Measurements from ENCODE around the gene SIGLEC11.
A peak's percentile ranks its signal among the peaks of the same experiment; 100 is the strongest.
"Not testable (repeated sequence)": the region's sequence is repeated elsewhere in the genome, so short reads cannot be mapped to it uniquely, and the experiment has no call there.

The SIGLEC11 gene

DNA sequence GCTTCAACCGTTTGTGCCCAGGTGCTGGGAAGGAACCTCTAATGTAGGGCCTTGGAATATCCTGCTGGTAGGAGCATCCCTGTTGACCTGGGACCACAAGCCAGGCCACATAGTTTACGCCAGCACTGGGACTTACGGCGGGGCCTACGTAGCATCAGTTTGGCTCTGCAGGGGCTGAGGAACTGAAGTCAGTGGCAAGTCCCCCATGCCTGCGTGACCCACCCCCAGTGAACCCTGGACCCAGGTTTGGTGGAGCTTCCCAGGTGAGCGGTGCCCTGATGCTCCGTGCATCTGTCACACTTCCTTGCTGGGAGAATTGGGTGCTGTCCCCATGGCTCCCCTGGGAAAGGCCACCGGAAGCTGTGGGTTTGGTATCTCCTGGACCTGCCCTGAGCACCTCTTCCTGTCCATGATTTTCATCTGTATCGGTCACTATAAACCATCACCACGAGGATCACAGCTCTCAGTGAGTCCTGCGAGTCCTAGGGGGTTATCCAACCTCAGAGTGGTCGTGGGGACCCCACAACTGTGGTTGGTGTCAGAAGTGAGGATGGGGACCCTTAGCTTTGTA lies 9.9 kb downstream of the SIGLEC11 start:
- DNase-seq: no peak

DNA sequence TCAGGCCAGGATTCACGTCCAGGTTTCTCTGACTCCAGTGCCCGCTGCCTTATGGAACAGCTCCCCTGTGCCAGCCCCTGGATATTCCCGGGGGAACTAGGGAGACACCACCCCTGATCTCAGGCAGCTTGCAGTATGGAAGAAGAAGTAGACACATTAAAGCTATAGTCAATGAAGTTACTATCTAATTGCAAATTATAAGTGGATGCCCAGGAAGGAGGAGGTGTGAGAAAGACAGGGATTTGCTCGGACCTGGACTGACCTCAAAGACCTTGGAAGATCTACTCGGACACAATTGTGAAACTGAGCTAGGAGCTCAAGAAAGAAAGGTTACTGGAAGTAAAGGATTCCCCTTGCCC lies 10.4 kb downstream of the SIGLEC11 start:
- DNase-seq: no peak

DNA sequence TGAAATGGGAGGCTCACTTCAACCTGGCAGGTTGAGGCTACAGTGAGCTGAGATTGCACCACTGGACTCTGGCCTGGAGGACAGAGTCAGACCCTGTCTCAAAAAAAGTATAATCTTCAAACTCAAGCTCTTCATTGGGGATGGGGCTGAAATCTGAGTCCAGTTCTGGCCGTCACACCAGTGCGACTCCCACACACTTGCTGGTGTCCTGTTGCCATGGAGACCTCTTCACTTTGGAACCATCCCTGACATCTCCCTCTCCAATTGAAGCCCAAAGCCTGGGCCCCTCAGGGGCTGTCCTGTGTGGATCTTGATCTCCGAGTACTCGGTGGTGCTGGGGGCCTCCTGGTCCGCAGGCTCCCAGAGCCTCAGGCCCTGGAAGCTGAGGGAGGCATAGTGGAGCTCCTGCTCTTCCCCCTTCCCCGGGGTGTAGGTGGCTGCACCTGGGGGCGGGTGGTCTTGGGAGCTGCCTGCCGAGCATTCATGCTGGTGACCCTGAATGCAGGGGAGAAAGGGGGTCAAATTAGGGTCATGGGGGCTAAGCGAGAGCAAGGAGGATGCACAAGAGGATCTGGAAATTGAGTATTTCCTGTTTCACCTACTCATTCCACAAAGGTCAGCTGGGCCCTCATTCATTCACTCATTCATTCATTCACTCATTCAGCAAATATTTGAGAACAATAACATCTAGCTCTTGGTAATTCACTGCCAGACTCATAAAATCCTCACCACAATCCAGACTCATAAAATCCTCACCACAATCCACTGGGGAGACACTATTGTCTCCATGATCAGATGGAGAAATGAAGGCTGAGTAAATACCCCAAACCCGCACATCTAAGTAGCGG lies 11.0 kb downstream of the SIGLEC11 start:
- no peak for DNase-seq

DNA sequence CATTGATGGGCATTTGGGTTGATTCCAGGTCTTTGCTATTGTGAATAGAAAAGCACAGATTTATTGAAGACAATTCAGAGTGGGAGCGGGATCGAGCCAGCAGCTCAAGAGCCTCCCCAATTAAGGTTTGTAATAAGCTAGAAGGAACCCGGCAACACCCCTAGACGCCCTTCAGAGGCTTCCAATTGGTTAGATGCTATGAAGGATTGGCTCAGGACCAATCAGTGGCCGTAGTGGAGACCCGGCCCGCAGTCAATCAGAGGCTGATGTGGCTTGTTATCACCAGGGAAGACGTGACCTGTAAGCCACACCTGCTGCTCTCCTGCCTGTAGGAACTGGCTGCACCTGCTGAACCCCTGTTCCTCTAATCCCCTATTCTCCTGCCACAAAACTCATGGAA lies 14.6 kb downstream of the SIGLEC11 start:
- no peak for DNase-seq

DNA sequence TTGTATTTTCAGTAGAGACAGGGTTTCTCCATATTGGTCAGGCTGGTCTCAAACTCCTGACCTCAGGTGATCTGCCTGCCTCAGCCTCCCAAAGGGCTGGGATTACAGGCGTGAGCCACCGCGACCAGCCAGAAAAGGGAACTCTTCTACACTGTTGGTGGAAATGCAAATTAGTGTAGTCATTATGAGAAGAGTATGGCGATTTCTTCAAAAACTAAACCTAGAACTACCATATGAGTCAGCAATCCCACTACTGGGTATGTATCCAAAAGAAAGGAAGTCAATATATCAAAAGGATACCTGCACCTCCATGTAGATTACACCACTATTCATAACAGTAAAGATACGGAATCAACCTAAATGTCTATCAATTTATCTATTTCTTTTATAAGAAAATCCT lies 16.4 kb downstream of the SIGLEC11 start:
- DNase-seq: not testable (repeated sequence)

DNA sequence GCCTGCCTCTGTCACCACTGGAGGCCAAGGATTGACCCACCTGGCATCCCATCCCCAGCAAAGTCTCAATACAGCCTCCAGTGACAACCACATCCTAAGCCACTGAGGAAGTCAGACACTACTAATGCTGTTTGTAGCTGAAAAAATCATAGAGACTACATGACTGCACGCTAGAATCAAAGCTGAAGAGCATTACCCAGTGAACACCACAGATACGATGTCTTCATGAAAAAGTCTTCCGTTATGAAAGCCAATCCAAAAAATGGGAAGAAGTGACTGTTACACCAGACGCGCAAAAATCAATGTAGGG lies 20.5 kb downstream of the SIGLEC11 start:
- no peak for DNase-seq

DNA sequence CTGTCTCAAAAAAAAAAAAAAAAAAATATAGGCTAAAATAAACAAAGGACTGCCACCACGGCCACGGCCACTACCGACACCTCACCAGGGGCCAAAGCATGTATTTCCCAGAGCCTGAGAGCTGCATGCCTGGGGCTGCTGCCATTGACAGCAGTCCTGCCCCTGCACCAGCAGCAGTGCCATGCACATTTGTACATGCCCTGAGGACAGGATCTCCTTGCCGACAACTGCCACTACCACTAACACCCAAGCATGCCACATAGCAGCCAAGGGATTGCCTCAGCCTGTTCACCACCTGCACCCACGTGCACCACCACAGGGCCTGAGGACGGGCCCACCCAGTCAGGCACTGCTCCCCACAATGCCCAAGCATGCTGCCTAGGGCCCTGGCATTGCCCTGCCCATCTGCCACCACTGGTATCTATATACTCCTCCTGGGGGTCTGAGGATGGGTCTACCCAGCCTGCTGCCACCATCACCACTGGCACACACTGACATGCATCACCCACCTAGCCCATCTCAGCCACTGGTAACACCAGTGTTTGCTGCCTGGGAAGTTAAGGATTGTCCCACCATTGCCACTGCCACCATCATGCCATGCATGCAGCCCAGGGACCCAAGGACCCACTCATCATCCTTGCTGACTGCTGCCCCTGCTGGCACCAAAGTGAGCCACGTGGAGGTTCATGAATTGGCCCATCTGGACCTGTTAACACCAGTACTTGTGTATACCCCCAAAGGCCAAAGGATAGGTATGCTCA lies 21.1 kb downstream of the SIGLEC11 start:
- peak; percentile 18 for DNase-seq

DNA sequence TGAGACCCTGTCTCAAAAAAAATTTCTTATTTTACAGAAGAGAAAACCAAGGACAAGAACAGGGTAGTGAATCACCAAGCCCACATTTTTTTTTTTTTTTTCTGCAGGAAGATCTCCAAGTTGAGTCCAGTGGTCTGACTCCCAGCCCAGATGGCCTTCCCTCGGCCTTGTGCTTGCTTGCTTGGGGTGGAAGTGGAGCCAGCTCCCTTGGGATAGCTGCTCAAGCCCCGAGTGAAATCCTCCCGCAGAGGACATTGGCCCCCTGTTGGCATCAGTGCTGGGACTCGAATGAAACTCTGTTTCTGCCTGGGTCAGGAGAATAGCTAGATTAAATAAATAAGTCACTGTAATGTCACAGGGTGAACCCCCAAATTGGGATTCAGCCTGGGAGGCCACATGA lies 22.3 kb downstream of the SIGLEC11 start:
- no peak for DNase-seq

DNA sequence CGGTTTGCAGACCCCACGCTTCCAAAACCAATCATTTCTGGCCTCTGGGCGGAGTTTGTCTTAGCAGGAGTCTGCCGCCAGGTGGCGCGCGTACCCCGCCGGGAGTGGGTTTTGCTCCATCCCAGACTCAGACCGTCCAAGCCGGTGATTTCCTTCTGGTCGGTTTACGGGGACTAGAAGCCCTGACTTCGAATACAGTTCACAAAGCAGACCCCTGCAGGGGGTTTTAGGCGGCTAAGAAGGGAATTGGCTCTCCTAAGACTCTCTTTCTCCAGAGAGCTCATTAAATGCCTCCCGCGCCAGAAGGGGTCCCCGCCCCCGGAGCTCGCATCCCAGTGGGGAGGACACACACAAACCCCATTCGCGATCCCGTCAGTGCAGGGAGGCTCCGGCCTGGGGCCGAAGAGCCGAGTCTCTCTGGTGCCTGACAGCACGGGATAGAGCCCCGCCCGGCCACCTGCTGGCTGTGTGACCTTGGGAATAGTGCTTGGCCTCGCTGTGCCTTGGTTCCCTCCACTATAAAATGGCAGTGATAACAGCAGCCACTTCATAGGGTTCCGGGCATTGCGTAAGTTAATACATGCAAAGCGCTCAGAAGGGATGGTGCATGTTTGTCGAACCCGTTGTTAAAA lies 23.1 kb downstream of the SIGLEC11 start:
- DNase-seq: peak; percentile 82

DNA sequence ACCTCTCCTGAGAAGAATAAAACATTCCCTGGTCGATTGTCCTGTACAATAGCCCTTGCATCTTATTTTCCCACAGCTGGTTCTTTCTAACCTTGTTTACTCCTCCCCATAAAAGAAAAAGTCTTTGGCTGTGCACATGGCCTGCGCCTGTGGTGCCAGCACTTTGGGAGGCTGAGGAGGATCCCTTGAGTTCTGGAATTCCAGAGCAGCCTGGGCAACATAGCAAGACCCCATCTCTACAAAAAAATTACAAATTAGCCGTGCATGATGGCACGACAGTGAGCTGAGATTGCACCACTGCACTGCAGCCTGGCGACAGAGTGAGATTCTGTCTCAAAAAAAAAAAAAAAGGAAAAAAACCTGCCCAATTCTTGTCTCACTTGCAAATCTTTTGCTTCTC lies 24.4 kb downstream of the SIGLEC11 start:
- DNase-seq: no peak

DNA sequence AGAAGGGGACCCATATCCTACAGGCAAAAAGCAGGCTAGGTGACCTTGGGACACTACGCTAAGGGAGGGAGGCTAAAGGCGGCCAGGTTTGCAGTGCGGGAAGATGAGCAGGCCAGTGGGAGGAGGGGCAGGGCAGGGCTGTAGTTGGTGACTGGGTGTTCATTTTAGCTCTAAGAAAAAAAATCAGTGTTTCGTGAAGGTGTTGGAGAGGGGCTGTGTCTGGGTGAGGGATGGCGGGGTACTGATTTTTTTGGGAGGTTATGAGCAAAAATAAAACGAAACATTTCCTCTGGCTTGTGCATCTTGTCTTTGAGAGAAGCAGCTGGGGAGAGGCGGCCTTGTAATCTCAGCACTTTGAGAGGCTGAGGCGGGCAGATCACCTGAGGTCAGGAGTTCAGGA lies 27.3 kb downstream of the SIGLEC11 start:
- DNase-seq: no peak

DNA sequence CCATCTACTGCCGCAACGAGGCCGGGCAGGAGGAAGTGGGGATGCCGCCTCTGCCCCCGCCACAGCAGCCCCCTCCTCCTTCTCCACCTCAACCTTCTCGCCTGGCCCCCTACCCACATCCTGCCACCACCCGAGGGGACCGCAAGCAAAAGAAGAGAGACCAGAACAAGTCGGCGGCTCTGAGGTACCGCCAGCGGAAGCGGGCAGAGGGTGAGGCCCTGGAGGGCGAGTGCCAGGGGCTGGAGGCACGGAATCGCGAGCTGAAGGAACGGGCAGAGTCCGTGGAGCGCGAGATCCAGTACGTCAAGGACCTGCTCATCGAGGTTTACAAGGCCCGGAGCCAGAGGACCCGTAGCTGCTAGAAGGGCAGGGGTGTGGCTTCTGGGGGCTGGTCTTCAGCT lies 28.2 kb downstream of the SIGLEC11 start:
- DNase-seq: no peak

DNA sequence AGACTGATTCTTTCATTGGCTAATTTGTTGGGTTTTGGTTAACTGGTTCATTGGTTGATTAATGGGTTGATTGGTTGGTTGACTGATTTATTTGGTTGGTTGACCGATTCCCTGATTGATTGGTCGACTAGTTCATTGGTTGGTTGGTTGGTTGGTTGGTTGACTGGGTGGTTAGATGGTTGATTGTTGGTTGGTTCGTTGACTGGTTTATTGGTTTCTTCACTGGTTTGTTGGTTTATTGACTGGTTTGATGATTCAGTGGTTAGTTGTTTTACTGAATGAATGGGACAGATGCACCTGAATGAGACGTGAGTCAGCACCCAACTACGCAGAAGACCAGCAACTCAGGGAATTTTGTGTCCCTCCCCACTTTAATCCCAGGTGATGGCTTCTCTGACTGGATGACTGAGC lies 28.9 kb downstream of the SIGLEC11 start:
- DNase-seq: no peak

DNA sequence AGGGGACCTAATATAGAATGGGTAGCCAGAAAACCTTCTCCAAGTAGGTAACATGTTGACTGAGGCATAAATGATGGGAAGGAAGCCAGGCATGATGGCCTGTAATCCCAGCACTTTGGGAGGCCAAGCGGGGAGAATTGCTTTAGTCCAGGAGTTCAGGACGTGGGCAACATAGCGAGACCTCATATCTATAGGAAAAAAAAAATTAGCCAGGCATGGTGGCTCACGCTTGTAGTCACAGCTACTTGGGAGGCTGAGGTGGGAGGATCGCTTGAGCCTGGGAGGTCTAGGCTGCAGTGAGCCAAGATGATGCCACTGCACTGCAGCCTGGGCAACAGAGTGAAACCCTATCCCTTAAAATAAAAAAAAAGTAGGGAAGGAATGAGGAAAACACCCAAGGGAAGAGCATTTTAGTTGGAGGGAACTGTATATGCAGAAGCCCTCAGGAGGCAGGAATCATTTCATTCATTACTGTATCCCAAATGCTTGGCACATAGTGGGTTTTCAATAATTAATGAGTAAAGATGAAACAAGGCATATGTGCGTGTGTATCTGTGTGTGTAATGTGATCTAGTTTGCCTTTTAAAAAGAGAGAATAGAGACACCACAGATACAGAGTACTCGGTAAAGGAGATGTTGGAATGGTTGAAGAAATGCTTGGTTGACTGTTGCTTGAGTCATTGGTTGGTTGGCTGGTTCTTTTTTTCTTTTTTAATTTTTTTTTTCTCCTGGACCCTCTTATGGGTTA lies 29.5 kb downstream of the SIGLEC11 start:
- DNase-seq: no peak

DNA sequence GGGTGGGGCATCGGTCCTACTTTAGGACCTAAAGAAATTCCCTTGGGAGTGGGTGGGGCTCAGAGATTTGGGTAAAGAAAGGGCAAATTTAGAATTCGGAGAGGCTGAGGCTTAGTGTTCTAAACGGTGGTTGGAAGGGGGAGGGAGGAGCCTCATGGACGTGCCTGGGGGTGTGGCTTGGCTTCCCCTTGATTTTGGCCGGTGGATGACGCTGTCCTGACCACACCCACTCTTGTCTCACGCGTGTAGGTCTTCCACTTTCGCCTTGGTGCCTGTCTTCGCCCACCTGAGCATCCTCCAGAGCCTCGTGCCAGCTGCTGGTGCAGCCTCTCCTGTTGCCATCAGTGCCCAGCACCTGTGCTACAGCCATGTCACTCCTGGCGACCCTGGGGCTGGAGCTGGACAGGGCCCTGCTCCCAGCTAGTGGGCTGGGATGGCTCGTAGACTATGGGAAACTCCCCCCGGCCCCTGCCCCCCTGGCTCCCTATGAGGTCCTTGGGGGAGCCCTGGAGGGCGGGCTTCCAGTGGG lies 30.4 kb downstream of the SIGLEC11 start:
- no peak for DNase-seq

DNA sequence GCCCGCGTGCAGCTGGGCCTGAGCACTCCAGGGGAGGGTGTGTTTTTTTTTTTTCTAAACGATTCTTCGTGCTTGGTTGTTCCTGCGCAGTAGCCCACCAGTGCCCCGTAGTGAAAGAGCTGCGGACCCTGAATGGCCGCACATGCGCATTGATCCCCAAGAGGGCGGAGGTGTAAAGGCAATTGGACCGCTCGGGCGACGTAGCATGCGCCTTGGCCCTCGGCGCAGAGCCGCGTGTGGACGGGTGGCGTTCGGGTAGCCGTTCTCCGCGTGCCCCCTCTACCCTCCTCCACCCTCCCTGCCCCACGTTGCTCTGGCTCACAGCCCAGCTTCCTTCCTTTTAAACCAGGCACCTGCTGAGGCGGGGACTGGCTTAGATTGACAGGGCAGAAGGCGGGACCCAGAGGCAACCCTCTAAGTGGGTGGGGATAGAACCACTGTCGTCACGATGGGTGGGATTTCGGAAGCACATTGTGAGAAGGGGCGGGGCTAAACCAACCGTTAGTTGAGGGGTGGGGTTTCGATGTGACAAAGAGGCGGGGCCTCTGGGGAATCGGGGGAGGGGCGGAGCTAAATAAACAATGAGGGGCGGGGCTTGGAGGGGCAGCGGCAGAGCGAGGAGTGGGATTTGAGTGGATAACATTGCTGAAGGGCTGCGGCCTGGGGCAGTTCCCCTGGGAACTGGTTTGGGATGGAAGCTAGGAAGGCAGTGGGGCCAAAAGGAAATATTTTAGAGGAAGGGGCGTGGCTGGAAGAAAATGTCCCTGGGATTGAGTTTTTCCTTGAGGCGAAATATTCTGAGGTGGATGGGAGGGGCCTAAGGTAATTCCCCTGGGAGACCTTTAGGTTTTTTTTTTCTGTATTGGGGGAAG lies 31.1 kb downstream of the SIGLEC11 start:
- peak; percentile 99 for DNase-seq

DNA sequence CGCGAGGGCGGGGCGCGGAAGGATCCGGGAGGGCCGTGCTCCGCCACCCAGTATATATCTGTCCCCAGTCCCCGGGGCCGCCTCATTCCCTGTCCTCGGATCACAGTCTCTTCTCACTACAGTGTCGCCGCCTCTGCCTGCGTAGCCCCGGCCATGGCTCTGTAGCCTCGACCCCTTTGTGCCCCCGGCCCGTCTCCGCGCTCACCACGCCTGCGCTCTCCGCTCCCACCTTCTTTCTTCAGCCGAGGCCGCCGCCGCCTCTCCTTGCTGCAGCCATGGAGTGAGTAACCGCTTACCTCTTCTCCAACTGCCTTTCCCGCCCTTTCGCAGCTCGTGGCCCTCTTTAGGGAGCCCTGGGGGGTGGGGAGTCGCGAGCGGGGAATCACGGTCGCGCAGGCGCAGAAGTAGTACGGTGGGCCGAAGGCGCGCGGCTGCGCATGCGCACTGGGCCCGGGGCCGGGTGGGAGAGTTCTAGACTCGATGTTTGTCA lies 31.8 kb downstream of the SIGLEC11 start, which contains the start of the genes ATF5 and NUP62:
Gene ATF5 (plus strand): TSS at position 85 of the 490 bp plus-strand sequence. CDS start 1,646 bp downstream, outside the sequence.
Gene NUP62 (minus strand): TSS at position 384 of the 490 bp plus-strand sequence. CDS start 19,697 bp downstream, outside the sequence.
- peak; percentile 97 for DNase-seq

DNA sequence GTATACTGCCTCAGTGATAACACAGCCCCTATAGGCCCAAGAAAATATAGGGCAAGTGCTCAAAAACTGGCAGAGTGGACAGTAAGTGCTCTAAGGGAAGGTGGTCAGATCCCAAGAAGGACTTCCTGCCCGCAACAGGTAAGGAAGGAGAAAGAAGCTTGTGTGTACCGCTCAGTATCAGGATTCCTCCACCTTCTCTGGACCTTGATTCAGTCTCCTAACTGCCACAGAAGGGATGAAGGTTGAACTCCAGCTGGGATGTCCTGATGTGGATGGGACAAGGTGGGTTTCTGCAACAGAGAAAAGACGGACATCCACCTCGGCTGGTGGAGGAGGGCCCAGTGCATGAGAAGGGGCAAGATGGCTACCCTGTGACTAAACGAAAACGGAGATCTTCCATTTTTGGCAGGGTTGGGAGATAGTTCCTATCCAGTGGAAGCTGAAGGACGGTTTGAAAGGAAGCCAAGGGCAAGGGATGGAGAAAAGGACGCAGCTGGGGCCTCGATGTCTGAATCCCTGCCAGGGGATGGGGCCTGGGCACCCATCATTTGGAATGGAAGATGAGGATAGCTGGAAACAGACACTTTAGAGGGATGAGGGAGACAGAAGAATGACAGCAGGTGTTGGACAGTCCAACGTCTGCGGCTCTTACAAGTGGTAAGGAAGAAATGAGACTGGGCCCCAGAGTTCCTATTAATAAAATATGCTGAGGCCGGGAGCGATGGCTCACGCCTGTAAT lies 33.3 kb downstream of the SIGLEC11 start:
- DNase-seq: peak; percentile 14

DNA sequence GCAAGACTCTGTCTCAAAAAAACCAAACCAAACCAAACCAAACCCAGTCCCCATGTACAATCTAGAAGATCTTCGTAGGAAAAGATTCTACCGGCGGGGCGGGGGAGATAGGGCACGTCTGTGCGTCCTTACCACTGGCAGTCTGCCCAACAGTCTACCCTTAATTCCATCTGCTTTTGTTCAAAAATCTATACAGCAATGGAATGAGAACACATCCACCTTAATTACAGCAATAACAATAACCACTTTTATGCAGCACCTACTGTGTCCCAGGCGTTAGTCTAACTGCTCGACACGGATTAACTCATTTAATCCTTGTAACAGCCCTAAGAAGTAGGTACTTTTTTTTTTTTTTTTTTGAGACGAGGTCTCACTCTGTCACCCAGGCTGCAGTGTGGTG lies 34.5 kb downstream of the SIGLEC11 start:
- no peak for DNase-seq

DNA sequence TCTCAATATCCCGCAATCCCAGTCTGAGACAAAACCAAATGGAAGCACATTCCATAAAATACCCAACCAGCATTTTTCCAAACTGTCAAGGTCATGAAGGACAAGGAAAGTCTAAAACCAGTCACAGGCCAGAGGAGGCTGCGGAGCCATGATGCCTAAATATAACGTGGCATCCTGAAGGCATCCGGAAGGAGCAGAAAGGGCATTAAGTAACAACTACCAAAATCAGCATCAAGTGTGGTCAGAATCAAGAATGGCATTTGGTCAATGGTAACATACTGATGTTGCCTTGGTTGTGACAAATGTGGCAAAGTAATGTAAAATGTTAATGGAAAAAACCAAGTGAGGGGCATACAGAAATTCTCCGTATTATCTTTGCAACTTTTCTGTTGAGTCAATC lies 35.5 kb downstream of the SIGLEC11 start:
- DNase-seq: no peak

DNA sequence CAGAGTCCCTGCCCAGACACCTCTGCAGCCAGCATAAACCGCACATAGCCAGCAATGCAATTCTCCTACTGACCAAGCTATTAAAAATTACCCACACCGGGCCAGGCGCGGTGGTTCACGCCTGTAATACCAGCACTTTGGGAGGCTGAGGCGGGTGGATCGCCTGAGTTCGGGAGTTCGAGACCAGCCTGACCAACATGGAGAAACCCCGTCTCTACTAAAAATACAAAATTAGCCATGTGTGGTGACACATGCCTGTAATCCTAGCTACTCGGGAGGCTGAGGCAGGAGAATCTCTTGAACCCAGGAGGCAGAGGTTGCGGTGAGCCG lies 36.1 kb downstream of the SIGLEC11 start:
- not testable (repeated sequence) for DNase-seq
